SHP77 treated with DMSO at 0.1 percent for 48 hours (cell line): ENCODE results near the gene EXTL2.
"Not testable (repeated sequence)": the region's sequence is repeated elsewhere in the genome, so short reads cannot be mapped to it uniquely, and the experiment has no call there.

Experiments used
- DNase-seq: peaks from one replicate; lab custom pipeline; 2025; lab: John Stamatoyannopoulos, UW

The EXTL2 gene

DNA sequence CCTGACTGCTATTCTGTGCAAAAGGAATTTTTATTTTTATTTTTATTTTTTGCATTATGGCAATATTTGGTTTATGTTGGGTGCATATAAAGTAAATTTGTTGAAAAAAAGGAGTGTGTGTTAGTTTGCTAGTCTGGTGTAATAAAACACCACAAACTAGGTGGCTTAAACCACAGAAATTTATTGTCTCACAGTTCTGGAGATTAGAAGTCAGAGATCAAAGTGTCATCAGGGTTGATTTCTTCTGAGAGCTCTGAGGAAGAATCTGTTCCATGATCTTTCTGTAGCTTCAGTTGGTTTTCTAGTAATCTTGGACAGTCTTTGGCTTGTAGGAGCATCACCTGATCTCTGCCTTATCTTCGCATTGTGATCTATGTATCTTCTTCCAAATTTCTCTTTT lies 7.7 kb upstream of the EXTL2 start:
- DNase-seq = no peak

DNA sequence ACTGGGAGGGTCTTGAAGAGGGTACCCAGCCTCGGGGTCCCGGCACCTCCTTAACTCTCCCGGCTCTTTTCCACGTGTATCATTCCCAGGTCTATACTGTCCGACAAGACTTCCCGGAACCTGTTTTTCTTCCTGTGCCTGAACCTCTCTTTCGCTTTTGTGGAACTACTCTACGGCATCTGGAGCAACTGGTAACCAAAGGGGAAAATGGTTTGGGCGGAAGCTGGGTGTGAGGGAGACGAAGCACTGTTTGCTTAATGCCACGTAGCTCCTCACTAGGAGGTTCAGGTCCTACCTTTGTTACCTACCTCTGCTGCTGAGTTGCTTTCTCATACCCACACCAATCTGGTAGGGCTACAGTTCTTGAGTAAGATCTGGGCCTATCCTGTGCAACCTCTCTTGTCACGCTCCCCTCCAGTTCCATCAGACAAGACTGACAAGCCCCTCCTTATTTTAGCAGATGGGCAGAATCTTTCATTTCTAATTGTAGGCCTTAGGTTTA lies 1.9 kb upstream of the EXTL2 start:
- DNase-seq = no peak

DNA sequence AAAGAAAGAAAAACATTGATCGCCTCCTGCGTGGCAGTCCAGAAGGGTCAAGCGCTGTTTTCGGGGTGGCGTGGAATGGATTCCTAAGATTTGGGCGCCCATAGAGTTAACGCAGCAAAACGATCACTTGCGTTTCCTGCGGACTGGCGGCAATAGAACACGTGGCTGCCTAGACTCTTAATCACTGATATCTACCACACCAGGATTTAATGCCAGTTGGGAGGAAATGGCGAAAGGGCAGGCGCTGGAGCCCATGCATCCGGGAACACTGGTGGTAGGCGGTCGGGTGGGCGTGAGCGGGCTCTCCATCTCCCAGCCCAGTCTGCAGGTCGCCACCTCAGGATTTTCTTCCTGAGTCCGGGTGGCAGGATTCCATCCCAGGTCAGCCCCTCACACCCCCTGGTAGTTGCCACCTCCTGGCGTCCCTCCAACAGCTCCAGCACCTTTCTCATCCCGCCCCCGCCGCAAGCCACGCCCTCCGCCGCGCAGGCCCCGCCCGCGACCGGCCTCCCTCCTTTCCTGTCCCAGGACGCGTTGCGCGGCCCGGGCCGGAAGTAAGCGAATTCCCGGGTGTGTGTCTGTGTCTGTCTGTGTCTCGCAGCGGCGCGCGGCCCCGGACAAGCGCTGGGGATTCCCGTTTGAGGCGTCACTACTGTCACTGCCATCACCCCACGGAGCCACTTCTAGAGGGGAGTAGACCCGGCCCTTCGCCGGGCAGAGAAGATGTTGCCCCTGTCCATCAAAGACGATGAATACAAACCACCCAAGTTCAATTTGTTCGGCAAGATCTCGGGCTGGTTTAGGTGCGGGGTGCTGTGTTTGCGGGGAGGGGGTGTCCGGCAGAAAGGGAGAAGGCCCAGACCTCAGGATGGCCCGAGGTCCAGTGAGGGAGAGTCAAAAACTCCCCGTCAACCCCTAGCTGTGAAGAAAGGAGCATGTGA lies 1.2 kb upstream of the EXTL2 start, which contains the start of gene SLC30A7:
TSS of gene SLC30A7 (plus strand) at position 551 of the 941 bp plus-strand sequence. CDS start at position 724, 173 bp downstream.
- peak; percentile 65 for DNase-seq

DNA sequence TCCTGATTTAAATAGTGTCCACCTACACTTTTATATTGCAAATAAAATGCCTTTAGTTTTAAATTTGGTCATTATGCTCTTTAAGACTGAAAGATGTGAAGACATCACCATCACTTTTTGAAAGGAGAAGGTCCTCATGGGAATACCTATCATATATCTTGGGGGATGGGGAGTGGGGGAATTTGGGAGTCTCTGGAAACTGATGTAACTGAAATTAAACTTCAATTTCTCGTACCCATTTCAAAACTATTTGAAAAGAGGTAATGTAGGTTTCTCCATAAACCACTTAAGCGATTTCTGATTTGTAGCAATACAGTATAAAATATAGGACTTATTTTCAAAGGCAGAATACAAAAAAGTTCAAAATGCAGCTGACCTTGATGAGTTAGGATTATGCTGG lies 924 bp downstream of the EXTL2 start:
- no peak for DNase-seq

DNA sequence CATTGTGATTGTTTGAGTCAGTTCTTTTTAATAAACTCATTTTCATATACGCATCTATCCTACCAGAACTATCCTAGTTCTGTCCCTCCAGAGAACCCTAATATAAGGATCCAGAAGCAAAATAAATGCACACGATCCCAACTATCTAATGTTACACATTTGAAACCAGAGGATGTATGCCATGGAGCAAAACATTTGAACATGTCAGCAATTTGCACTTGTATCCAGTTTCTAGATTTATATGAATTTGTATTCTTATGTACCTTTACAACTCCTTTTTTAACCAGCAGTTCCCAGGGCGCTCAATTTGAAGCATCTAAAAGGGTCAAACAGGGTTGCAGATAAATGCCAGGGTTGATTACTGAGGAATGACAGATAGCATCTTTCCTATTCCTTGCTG lies 2.1 kb downstream of the EXTL2 start:
- no peak for DNase-seq

DNA sequence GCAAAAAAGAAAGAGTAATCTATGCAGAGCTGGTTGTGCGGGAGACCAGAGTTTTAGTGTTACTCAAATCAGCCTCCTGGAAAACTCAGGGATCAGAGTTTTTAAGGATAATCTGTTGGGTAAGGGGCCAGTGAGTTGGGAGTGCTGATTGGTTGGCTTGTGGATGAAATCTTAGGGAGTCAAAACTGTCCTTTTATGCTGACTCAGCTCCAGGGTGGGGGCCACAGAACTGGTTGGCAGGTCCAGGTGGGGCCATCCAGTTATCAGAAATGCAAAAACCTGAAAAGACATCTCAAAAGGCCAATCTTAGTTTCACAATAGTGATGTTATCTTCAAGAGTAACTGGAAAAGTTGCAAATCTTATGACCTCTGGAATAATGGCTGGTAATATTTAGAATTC lies 3.3 kb downstream of the EXTL2 start:
- DNase-seq = no peak

DNA sequence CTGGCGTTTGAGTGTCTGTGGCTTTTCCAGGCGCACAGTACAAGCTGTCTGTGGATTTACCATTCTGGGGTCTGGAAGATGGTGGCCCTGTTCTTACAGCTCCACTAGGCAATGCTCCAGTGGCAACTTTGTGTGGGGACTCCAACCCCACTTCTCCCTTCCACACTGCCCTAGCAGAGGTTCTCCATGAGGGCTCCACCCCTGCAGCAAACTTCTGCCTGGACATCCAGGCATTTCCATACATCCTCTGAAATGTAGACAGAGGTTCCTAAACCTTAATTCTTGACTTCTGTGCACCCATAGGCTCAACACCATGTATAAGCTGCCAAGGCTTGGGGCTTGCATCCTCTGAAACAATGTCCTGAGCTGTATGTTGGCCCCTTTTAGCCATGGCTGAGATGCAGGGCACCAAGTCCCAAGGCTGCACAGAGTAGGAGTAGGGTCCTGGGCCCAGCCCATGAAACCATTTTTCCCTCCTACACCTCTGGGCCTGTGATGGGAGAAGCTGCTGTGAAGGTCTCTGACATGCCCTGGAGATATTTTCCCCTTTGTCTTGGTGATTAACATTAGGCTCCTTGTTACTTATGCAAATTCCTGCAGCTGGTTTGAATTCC lies 4.7 kb downstream of the EXTL2 start:
- DNase-seq = not testable (repeated sequence)

DNA sequence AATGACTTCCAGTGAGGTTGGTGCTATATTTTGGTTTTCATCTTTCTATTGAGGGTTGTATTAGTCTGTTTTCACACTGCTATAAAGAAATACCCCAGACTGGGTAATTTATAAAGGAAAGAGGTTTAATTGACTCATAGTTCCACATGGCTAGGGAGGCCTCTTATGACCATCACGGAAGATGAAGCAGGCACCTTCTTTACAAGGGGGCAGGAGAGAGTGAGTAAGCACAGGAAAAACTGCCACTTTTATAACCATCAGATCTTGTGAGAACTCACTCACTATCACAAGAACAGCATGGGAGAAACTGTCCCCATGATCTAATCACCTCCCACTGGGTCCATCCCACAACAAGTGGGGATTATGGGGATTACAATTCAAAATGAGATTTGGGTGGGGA lies 5.6 kb downstream of the EXTL2 start:
- DNase-seq = not testable (repeated sequence)

DNA sequence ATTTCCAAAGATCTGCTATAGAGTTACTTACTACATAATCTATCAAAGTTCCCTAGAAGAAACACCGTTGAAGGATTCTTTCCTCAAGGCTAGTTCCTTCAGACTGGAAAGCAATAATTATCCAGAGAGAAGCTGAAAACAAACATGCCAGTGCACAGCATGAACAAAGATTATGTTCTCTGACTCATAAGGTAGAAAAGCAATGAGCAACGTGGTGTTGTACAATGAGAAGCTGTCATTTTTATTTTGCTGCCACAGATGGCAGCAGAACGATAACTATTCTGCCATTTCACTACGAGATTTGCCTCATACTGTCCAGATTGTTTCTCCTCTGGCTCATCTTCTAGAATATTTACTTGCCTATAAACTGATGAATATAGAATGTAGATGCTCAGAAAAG lies 10.7 kb downstream of the EXTL2 start:
- DNase-seq = no peak

DNA sequence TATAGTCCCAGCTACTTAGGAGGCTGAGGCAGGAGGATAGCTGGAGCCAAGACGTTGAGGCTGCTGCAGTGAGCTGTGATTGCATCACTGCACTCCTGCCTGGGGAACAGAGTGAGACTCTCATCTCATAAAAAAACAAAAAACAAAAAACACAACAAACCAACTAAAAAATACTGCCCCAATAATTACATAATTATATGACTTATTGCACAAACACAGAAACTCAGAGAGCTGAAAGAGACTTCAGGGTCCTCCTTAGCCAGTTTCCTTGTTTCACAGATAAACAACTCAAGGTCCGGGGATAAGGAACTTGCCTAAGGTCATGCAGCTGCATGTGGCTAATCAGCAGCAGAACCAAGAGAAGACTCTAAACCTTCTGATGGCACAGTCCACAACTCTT lies 11.9 kb downstream of the EXTL2 start:
- no peak for DNase-seq

DNA sequence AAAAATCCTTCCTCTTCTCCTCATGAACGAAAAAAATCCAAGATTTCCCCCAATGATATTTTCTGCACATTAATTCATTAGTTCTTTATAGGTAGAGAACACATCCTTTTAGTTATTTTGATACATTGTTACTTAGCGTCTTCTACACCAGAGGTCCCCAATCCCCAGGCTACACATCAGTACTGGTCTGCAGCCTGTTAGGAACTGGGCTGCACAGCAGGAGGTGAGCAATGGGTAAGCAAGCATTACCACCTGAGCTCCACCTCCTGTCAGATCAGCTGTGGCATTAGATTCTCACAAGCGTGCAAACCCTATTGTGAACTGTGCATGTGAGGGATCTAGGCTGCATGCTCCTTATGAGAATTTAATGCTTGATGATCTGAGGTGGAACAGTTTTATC lies 13.0 kb downstream of the EXTL2 start:
- no peak for DNase-seq

DNA sequence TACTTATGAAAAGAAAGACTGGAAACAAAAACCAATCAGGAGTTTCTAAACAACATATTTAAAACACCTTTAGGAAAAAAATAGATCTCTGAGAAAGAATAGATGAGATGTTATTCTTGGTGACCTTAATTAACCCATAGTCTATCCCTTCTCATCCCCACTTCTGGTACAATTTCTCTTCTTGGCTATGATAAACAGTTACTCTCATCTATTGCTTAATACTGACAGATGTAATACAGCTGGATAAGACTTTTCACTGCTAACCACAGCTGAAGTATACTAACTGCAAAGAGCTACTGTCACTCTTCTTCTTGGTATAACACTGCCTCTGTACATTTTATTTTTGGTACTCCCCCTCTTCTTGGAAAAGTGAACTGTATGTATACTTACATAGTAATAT lies 15.2 kb downstream of the EXTL2 start:
- no peak for DNase-seq

DNA sequence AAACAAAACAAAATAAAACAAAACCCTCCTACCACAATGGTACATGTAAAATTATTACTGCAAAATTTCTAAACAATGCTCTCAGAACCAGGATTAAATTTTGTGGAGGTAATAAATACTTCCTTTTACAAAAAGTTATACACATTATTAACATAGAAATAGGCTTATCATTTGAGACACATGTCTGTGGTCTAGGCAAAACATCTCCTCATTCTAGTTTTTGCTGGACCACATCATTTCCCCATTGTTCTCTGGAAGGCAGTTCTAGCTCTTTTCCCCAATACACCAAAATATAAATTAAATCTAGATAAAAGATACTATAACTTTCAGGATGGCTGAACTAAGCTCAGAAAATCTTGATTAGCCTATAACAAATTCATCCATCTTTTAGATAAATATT lies 18.4 kb downstream of the EXTL2 start:
- DNase-seq = no peak

DNA sequence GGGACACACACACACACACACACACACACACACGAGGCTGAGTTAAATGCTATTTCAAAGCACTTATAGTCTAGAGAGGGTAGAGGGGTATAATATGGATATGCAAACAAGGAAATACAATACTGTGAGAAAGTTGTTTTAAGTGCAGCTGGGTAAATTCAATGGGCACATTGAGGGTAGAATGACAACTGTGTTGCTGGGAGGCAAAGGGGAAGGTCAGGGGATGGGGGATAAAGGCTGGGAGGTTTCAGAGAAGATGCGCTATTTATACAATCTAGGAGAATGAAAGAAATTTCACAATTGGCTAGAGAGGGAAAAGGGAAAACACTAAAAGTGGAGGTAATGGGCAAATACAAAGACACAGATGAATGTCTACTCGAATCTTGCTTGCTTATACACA lies 19.4 kb downstream of the EXTL2 start:
- peak; percentile 90 for DNase-seq

DNA sequence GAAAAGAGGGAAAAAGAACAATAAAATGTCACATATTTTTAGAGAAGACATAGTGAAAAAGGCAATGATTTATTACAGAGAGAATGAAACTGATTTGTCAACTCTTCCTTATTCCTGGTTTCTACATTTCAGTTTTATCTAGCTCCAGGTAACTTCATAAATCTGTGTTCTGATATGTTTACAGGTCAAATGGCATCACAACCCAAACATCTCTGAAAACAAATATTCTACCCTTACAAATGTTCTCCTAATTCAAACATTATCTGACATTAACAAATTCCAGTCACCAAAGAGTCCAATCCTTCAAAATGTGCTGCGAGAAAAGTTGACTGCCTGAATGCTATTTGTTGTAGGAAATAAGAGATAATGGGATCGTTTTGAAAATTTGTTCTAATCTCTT lies 20.2 kb downstream of the EXTL2 start:
- DNase-seq = no peak

DNA sequence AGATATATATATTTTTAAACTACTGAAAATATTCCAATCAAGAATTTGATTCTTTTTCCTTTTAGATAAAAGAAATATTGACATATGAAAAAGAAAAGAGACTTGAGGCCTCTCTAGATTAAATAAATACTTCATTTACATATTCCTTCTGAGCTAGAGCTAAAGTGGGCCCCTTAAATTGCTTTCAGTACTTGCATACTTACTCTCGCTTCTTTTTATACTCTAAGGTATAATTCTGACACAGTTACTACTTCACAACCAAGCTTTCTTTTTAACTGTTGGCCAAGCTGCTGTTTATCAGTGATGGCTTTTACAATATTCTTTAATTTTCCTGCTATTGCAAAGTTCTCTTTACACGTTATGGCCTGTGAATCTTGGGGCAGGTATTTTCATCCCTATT lies 24.6 kb downstream of the EXTL2 start:
- no peak for DNase-seq

DNA sequence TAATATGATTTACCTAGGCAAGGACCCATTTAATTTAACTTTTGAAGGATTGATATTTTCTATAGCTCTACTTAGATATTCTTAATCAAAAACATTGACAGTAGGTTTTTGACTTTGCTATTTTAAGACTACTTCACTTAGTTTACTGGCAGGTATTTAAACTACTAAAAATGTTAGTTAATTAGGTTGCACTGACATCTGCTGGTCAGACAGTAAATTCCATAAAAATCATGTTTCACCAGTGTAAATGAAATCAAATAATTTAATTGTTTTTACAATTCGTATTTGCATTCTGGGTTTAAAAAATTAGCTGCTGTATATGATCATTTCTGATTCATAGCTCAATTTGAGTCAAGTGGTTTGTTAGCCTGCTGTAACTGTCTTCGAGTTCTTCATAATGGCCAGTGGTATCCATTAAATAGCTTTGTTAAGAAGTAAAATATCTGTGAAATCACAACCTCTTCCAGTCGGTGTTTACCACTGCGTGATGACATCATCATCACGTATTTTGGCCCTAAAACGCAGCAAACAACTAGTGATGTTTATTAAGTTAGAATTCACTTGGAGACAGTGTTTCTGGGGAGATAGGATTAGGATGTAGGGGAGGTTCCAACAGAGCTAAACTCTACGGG lies 26.2 kb downstream of the EXTL2 start:
- peak; percentile 12 for DNase-seq

DNA sequence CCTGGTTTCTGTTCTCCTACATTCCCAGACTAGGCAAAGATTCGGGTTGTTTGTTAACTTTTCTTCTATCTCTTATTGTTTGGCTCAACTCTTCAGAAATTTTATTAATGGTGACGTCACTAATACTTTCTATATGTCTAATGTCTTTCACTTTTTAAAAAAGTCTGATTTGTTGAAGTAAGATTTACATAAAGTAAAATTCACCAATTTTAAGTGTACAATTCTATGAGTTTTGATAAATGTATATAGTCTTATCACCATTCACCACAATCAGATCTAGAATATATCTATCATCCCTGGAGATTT lies 27.8 kb downstream of the EXTL2 start:
- no peak for DNase-seq

DNA sequence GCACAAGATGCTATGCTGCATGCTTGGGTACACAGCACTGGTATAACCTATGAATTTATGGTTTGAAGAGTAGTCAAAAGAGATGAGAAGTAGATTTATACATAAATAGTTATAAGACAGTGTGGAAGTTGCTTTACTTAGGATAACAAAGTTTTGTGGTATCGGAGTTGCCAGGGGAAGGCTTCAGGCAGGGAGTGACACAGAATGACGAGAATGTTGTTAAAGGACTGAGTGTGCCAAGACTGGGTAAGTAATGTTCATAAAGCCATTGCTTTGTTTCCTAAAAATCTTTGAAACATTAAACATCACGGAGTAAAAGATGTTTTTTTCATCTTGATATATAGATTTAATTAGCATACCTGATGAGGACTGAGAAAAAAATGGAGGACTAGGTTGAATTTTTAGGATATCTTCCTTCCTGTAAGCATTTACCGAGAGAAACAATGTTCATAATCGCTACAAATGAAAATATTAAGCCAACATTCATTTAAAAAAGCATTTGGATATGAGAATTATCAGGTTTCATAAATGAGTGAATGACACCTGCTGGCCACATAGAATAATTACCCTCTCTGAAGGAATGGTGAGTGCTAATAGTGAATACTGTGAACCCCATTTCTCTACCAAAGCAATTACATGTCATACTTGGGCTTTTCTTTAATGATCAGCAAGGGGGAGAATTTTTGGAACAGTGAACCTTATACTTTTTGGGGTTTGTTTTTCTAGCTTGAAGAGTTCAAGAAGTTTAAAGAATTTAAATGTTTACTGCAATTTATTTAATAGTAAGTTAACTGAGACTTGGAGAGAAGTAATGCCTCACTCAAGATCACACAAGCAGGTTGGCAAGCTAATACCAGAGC lies 28.4 kb downstream of the EXTL2 start:
- DNase-seq = peak; percentile 11

DNA sequence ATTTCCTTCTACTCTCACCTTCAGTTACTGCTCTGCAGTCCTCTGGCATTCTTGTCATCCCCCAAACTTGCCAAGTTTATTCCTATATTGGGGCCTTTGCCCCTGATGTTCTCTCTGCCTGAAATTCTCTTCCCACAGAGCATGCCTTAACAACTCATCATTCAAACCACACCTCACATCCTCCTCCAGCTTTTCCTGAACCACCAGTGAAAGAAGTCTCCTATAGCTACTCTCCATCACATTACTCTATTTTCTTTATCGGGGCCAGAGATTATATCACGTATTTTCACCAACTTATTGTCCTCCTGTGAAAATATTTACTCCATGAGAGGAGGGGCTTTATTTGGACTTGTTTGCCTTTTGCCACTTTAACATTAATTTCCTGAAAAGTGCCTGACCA lies 32.1 kb downstream of the EXTL2 start:
- no peak for DNase-seq

DNA sequence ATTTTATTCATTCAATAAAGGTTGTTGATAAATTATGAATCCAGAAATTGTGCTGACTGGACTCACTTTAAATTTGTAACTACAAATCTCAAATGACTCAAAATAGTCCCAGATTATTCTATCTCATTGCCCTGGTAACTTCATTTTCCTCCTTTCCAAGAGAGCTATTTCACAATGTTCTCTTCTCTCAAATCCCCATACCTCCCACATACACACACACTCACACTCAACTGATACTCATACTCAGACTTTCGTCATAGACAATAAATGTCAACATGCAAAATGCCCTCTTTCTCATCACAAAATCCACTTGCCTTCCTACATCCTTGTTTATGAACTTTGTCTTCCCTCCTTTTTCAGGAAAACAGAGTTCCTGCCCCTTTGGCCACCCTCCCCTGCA lies 33.3 kb downstream of the EXTL2 start:
- DNase-seq = no peak

DNA sequence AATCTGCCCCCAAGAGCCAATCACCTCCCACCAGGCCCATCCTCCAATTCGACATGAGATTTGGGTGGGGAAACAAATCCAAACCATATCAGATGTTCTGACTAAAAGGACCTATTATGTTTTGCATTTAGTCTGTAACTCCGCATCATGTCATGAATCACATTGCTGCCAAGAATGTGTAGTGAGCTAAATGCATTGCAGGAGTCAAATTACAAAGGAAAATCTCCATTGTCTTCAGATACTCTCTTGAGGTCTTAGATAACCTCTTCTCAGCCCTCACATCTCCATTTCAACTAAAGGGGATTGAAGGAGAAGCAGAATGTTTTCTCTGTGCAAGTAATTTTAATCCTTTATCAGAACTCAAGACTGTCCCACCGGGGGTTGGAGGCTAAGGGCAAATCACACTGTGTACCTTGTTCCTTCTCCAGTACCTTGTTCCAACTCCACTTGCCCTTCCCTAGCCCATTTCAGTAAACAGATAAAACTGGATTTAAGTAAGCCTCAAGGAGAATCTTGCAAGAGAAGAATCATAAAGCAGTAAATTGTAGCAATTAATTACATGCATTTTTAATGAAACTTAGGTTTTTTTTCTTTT lies 34.1 kb downstream of the EXTL2 start:
- no peak for DNase-seq
